ENCODE data around the gene KCNAB1.
"Not testable (repeated sequence)": the region's sequence is repeated elsewhere in the genome, so short reads cannot be mapped to it uniquely, and the experiment has no call there.

Gene KCNAB1

DNA sequence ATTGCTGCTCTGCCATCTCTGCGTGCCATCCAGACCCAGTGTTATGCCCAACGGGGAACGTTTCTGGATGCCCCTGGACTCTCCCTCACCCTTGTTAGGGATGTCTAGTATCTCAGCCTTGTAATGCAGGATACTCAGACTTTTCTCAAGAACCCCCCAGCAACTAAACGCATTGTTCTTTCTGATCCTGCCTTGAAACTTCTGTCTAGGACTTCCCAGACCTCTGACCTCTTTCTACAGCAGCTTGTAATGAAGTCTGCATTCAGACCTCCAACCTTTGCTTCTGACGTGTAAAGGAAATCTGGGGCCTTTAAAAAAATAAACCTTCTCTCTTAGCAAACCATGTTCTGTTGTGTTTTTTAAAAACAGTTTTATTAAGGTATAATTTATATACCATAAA lies 139.5 kb downstream of the KCNAB1 start:
- no peak for DNase-seq (ENCODE audit: low read depth in 2 of 2, low spot score in 1 of 2)

GRCh38 chr3:156260331-156260730 lies 140.0 kb downstream of the KCNAB1 start:
- DNase-seq (ENCODE audit: low read depth in 2 of 2, low spot score in 1 of 2): no peak

DNA sequence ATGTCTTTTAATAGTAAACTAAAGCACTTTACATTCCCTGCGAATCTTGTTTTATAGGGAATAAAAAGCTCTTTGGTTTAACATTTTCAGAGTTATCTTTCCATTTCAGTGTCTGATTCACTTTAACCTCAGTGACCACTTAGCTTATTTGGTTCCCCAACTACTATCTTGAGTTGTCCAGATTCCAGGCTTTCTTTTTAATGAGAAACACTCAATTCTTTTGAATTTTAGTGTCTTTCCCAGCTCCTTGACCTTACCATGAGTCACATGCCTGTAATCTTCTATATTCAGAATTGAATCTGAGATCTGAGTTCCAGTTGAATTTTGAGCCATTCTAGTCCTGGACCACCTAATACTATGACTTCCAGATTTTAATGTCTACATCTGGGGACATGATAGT lies 144.4 kb downstream of the KCNAB1 start:
- no peak for DNase-seq (ENCODE audit: low read depth in 2 of 2, low spot score in 1 of 2)

DNA sequence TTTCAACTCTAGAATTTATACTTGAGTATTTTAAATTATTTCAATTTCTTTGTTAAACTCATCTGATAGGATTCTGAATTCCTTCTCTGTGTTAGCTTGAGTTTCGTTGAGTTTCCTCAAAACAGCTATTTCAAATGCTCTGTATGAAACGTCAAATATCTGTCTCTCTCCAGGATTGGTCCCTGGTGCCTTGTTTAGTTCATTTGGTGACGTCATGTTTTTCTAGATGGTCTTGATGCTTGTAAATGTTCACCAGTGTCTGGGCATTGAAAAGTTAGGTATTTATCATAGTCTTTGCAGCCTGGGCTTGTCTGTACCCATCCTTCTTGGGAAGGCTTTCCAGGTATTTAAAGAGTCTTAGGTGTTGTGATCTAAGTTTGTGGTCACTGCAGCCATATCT lies 151.1 kb downstream of the KCNAB1 start:
- DNase-seq (ENCODE audit: low read depth in 2 of 2, low spot score in 1 of 2): no peak

- DNase-seq (ENCODE audit: low read depth in 2 of 2, low spot score in 1 of 2): no peak
These were observed 151.8 kb downstream of the KCNAB1 start for GRCh38 chr3:156271995-156272719.

GRCh38 chr3:156273111-156273694 lies 152.8 kb downstream of the KCNAB1 start:
- DNase-seq (ENCODE audit: low read depth in 2 of 2, low spot score in 1 of 2): no peak

- DNase-seq (ENCODE audit: low read depth in 2 of 2, low spot score in 1 of 2): no peak
These were observed 154.4 kb downstream of the KCNAB1 start for GRCh38 chr3:156274791-156275190.

- DNase-seq (ENCODE audit: low read depth in 2 of 2, low spot score in 1 of 2): not testable (repeated sequence)
These were observed 164.3 kb downstream of the KCNAB1 start for GRCh38 chr3:156284637-156285036.

DNA sequence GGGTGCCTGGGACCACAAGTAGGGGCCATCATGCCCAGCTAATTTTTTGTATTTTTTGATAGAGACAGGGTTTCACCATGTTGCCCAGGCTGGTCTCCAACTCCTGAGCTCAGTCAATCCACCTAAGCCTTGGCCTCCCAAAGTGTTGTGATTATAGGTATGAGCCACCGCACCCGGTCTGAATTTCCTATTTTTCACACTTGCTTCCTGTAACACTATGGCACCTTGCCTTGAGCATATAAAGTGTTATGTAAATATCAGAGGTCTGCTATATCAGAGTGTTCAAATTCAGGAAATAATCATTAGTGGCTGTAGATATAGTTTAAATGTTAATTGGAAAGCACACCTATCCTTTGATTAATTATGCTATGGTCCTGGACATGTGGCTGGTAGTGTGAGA lies 165.2 kb downstream of the KCNAB1 start:
- no peak for DNase-seq (ENCODE audit: low read depth in 2 of 2, low spot score in 1 of 2)

DNA sequence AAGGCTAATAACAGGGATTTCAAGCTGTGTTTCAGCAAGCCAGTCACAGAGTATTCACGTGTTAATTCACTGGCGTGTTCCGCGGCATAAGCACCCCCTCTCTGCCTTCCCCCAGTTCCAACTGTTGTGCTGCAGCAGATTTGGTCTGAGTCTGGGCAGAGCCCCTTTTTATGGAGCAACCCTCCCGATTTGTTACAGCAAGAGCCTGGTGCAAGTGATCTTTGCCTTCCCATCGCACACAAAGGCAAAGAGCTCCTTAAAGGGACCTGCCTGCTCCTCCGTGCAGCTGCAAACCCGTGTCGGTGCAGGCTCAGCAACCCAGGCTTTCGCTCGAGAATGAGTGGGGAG lies 170.5 kb downstream of the KCNAB1 start:
- DNase-seq (ENCODE audit: low read depth in 2 of 2, low spot score in 1 of 2): no peak

DNA sequence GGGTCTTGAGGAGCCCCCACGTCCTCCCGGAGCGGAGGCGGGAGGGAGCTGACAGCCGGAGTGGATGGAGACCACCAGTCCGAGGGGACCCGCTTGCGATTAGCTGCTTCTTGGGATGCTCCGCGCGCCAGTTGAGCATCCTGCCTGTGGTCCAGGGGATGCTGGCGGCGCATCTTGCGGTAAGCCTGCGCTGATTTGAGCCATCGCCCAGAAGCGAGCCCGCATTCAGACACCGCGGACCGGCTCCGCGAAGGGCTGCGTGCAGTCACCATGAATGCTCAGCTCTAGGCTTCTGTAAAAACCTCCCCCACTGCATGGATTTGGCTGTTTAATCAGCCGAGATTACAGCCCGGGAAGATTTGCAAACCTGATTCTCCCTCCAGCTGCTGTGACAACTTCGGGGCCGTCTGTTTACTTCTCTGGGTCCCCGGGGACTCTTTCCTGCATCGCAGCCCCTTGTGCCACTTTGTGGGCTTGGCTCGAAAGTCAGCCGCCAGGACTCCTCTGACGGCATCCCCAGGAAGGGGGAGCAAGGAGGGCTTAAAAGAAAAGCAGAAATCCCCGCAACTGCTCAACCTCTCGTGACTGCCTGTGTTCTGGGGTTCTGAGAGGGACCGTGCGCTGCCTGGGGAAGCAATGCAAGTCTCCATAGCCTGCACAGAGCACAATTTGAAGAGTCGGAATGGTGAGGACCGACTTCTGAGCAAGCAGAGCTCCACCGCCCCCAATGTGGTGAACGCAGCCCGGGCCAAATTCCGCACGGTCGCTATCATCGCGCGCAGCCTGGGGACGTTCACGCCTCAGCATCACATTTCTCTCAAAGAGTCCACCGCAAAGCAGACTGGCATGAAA lies 171.1 kb downstream of the KCNAB1 start:
- DNase-seq (ENCODE audit: low read depth in 2 of 2, low spot score in 1 of 2): no peak

- DNase-seq (ENCODE audit: low read depth in 2 of 2, low spot score in 1 of 2): no peak
These were observed 173.2 kb downstream of the KCNAB1 start for GRCh38 chr3:156293566-156293965.

DNA sequence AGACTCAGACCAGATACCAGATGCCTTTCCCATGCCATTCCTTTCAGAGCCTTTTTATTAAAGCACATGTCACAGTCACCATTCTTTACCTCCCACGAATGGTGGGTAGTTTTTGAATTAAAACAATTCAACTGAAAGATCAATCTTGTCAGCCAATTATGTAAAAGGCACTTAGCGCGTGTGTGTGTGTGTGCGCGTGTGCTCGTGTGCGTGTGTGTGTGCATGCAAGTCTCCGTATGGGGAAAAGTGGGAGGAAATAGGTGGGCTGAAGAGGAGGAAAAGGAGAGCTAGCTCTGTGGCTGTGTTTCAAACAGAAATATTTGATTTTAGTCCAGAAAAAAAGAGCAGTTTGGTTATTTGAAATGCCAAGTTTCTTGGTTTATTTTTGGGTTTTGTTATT lies 177.2 kb downstream of the KCNAB1 start:
- no peak for DNase-seq (ENCODE audit: low read depth in 2 of 2, low spot score in 1 of 2)

DNA sequence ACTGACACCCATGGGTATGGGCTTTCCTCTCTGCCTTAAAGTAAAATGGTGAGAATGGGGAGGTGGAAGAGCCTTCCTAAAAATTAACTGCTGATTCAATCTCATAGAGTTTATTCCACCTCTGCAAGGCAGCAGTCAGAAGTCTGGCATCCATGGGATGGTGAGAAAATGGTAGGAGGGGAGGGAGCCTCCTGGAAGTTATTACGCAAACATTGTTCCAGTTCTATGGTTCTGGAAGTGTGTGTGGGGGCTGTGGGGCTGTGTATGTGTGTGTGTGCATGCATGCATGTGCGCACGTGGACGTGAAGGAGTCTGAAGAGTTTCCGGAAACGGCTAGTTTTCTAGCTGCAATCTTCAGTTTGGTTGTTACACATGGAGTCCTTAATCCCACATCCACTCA lies 177.6 kb downstream of the KCNAB1 start:
- no peak for DNase-seq (ENCODE audit: low read depth in 2 of 2, low spot score in 1 of 2)

DNA sequence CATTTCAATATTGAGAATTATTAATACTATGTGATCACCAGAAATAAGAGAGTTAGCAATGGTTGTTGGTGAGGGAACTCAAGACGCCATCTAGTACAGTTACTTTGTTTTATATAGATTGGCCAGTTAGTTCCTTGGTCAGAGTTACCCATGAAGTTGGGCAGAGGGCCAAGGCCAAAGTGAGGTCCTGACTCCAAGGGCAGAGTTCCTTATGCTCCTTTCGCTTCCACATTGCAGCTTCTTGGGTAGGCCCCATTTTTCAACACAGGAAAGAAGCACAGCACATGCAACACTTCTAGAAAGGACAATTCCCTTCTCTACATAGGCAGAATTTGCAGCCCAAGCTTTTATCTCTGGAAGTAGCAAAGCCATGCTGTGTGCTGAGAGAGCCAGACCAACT lies 178.6 kb downstream of the KCNAB1 start:
- DNase-seq (ENCODE audit: low read depth in 2 of 2, low spot score in 1 of 2): no peak

GRCh38 chr3:156299569-156299968 lies 179.2 kb downstream of the KCNAB1 start:
- no peak for DNase-seq (ENCODE audit: low read depth in 2 of 2, low spot score in 1 of 2)

- no peak for DNase-seq (ENCODE audit: low read depth in 2 of 2, low spot score in 1 of 2)
These were observed 180.0 kb downstream of the KCNAB1 start for GRCh38 chr3:156300371-156300770.

- no peak for DNase-seq (ENCODE audit: low read depth in 2 of 2, low spot score in 1 of 2)
These were observed 180.8 kb downstream of the KCNAB1 start for GRCh38 chr3:156300929-156301840.

- DNase-seq (ENCODE audit: low read depth in 2 of 2, low spot score in 1 of 2): no peak
These were observed 182.8 kb downstream of the KCNAB1 start for GRCh38 chr3:156303001-156303707.

- DNase-seq (ENCODE audit: low read depth in 2 of 2, low spot score in 1 of 2): no peak
These were observed 184.0 kb downstream of the KCNAB1 start for GRCh38 chr3:156304406-156304805.

- no peak for DNase-seq (ENCODE audit: low read depth in 2 of 2, low spot score in 1 of 2)
These were observed 185.3 kb downstream of the KCNAB1 start for GRCh38 chr3:156305672-156306071.
